MM.1S (cell line): Measurements from ENCODE around the gene OSBPL8.
"Not testable (repeated sequence)": the region's sequence is repeated elsewhere in the genome, so short reads cannot be mapped to it uniquely, and the experiment has no call there.

Experiments
- DNase-seq: peaks from one replicate; pipeline ENCODE4 v3.0.0-alpha.2; 2015
- H2AFZ ChIP-seq: fragments of 300-600 bp; sonication (generic); 2 replicates; pipeline ENCODE4 v1.6.0; 2016; ENCODE audit warnings: antibody characterized with exemption, low read length
- H3F3A ChIP-seq: fragments of 300-600 bp; sonication (generic); 2 replicates; pipeline ENCODE4 v1.6.1; 2016; ENCODE audit warnings: mild to moderate bottlenecking, antibody characterized with exemption, low read length, moderate library complexity, mixed read lengths; ENCODE audit not compliant: insufficient read depth
- H3K27ac ChIP-seq: fragments of 300-600 bp; sonication (generic); 2 replicates; pipeline ENCODE4 v1.5.1; 2016; ENCODE audit warnings: mild to moderate bottlenecking, low read length
- H3K27me3 ChIP-seq: fragments of 300-600 bp; sonication (generic); replicated peaks from 2 replicates; pipeline ENCODE4 v1.6.0; 2016; ENCODE audit warnings: low read length; ENCODE audit not compliant: insufficient read depth
- H3K36me3 ChIP-seq: fragments of 300-600 bp; sonication (generic); replicated peaks from 2 replicates; pipeline ENCODE4 v1.6.1; 2016; ENCODE audit warnings: mild to moderate bottlenecking, low read length, mixed read lengths; ENCODE audit not compliant: insufficient read depth
- H3K4me1 ChIP-seq: fragments of 300-600 bp; sonication (generic); 2 replicates; pipeline ENCODE4 v1.6.1; 2016; ENCODE audit warnings: low read length, mixed read lengths
- H3K4me2 ChIP-seq: fragments of 300-600 bp; sonication (generic); 2 replicates; pipeline ENCODE4 v1.6.0; 2016; ENCODE audit warnings: low read depth, low read length
- H3K4me3 ChIP-seq: fragments of 300-600 bp; sonication (generic); 2 replicates; pipeline ENCODE4 v1.5.1; 2016; ENCODE audit warnings: low read length, mixed read lengths
- H3K79me2 ChIP-seq: fragments of 300-600 bp; sonication (generic); 2 replicates; pipeline ENCODE4 v1.6.1; 2016; ENCODE audit warnings: mixed run types, low read length, mixed read lengths
- H3K9ac ChIP-seq: fragments of 300-600 bp; sonication (generic); 2 replicates; pipeline ENCODE4 v1.6.1; 2016; ENCODE audit warnings: low read length, mixed read lengths
- H3K9me2 ChIP-seq: fragments of 300-600 bp; sonication (generic); replicated peaks from 2 replicates; pipeline ENCODE4 v1.6.1; 2016; ENCODE audit warnings: mild to moderate bottlenecking, low read length, mixed read lengths; ENCODE audit not compliant: insufficient read depth
- H3K9me3 ChIP-seq: fragments of 300-600 bp; sonication (generic); replicated peaks from 2 replicates; pipeline ENCODE4 v1.6.1; 2016; ENCODE audit warnings: mild to moderate bottlenecking, low read length, mixed read lengths; ENCODE audit not compliant: insufficient read depth
- H4K20me1 ChIP-seq: fragments of 300-600 bp; sonication (generic); 2 replicates; pipeline ENCODE4 v1.6.1; 2016; ENCODE audit warnings: mild to moderate bottlenecking, low read length, moderate library complexity, mixed read lengths; ENCODE audit not compliant: insufficient read depth
- CTCF ChIP-seq: fragments of 300-600 bp; sonication (generic); IDR thresholded peaks from 2 replicates; pipeline ENCODE4 v1.5.1; 2016; ENCODE audit warnings: antibody characterized with exemption, low read length, mixed read lengths
- EZH2 ChIP-seq: fragments of 300-600 bp; sonication (generic); optimal IDR thresholded peaks from 2 replicates; pipeline ENCODE3; 2017; ENCODE audit warnings: low read depth, mild to moderate bottlenecking, antibody characterized with exemption, low read length, mixed read lengths
- EZH2phosphoT487 ChIP-seq: fragments of 300-600 bp; sonication (generic); IDR thresholded peaks from 2 replicates; pipeline ENCODE4 v1.6.1; 2018; ENCODE audit warnings: antibody characterized with exemption, low read length

The OSBPL8 gene

GRCh38 chr12:76384560-76384959, 175.0 kb downstream of the OSBPL8 start:
- no peaks in the 10 kb centered on the region; the same call in 1 of the 2 replicates for H3K36me3 ChIP-seq
- H3K9me3 ChIP-seq = no peaks in the 10 kb centered on the region
- no peaks in the 10 kb centered on the region for H3K9me2 ChIP-seq
- H3K27ac ChIP-seq = no peak overlapping the region
- DNase-seq = no peak
- no peaks in the 10 kb centered on the region for H3K27me3 ChIP-seq
- H3K4me2 ChIP-seq = no peak overlapping the region
- no peak overlapping the region for H2AFZ ChIP-seq
- TF ChIP-seq CTCF (no peak), EZH2 (no peak), EZH2phosphoT487 (no peak)
- no peaks in the 10 kb centered on the region for H3K4me1 ChIP-seq
- no peak overlapping the region for H3K9ac ChIP-seq
- H3K4me3 ChIP-seq = no peak overlapping the region
- no peaks in the 10 kb centered on the region for H4K20me1 ChIP-seq
- H3F3A ChIP-seq = no peaks in the 10 kb centered on the region
- no peaks in the 10 kb centered on the region for H3K79me2 ChIP-seq

GRCh38 chr12:76383988-76384387, 175.6 kb downstream of the OSBPL8 start:
- no peak overlapping the region for H2AFZ ChIP-seq
- no peak overlapping the region for H3K9ac ChIP-seq
- no peaks in the 10 kb centered on the region for H3K9me3 ChIP-seq
- TF ChIP-seq CTCF = no peak
- no peak for TF ChIP-seq EZH2phosphoT487
- no peak for TF ChIP-seq EZH2
- H4K20me1 ChIP-seq = no peaks in the 10 kb centered on the region
- H3K27ac ChIP-seq = no peak overlapping the region
- no peak for DNase-seq
- no peaks in the 10 kb centered on the region for H3K27me3 ChIP-seq
- H3F3A ChIP-seq = no peaks in the 10 kb centered on the region
- H3K4me3 ChIP-seq = no peak overlapping the region
- H3K79me2 ChIP-seq = no peaks in the 10 kb centered on the region
- no peak overlapping the region for H3K4me2 ChIP-seq
- H3K36me3 ChIP-seq = no peaks in the 10 kb centered on the region; the same call in 1 of the 2 replicates
- H3K9me2 ChIP-seq = no peaks in the 10 kb centered on the region
- no peaks in the 10 kb centered on the region for H3K4me1 ChIP-seq

GRCh38 chr12:76379261-76379660, 180.3 kb downstream of the OSBPL8 start:
- Histone ChIP-seq H3K36me3 (0 out of 2 replicates have a peak, but pooled peaks cover 4% of the 10 kb centered on the region), H3K27me3 (no peaks in the 10 kb centered on the region), H2AFZ (no peak overlapping the region), H3F3A (no peaks in the 10 kb centered on the region), H3K9me3 (no peaks in the 10 kb centered on the region), H4K20me1 (no peaks in the 10 kb centered on the region), H3K9me2 (no peaks in the 10 kb centered on the region), H3K27ac (no peak overlapping the region), H3K79me2 (no peaks in the 10 kb centered on the region), H3K9ac (no peak overlapping the region), H3K4me2 (no peak overlapping the region), H3K4me3 (no peak overlapping the region), H3K4me1 (no peaks in the 10 kb centered on the region)
- no peak for DNase-seq
- no peak for TF ChIP-seq EZH2
- TF ChIP-seq CTCF = no peak
- TF ChIP-seq EZH2phosphoT487 = no peak

- not testable (repeated sequence) for H3K79me2 ChIP-seq, H3K9me2 ChIP-seq, H2AFZ ChIP-seq, H3K4me3 ChIP-seq, H3K4me2 ChIP-seq, H4K20me1 ChIP-seq, H3K9ac ChIP-seq, H3K27me3 ChIP-seq, H3K9me3 ChIP-seq, H3K27ac ChIP-seq, H3F3A ChIP-seq, H3K36me3 ChIP-seq, DNase-seq, H3K4me1 ChIP-seq
Measured at GRCh38 chr12:76376876-76377275, 182.7 kb downstream of the OSBPL8 start.
